SK-N-SH (cell line): Measurements from ENCODE around the gene PAMR1. TPM values are rescaled to one million over a fixed set of nuclear protein-coding genes. Genes with fewer than 3 reads are reported as not detected.

Experiments
- CTCF ChIA-PET: fragments of 300-600, 350-600 bp; formaldehyde crosslinking; extraction: SDS; loops from one replicate; lab custom pipeline; 2021; lab: Yijun Ruan, JAX
- POLR2A ChIA-PET: fragments of 350-600 bp; sonication (Branson Sonifier 250); formaldehyde crosslinking; extraction: SDS; loops from one replicate; lab custom pipeline; 2020; ENCODE audit warnings: antibody characterized with exemption, inconsistent platforms; lab: Yijun Ruan, JAX
- DNase-seq: peaks from one replicate; pipeline ENCODE4 v3.0.0; 2012
- H2AFZ ChIP-seq: fragments of 200-600 bp; sonication (generic); 2 replicates; pipeline ENCODE4 v1.8.1; 2016; ENCODE audit warnings: antibody characterized with exemption, mild to moderate bottlenecking, low read depth
- H3F3A ChIP-seq: fragments of 200-600 bp; sonication (generic); replicated peaks from 2 replicates; pipeline ENCODE3; 2016; ENCODE audit warnings: antibody characterized with exemption, mild to moderate bottlenecking; ENCODE audit not compliant: insufficient read depth
- H3K27ac ChIP-seq, 2 experiments: fragments of 200-500 bp in 1 of 2; fragments of 200-600 bp in 1 of 2; sonication (Bioruptor generic) in 1 of 2; sonication (generic), shearing (Covaris generic) in 1 of 2; 2 replicates each; pipeline versions ENCODE4 v1.5.1 to v1.6.1; 2014 to 2016; ENCODE audit warnings: low read depth in 2 of 2, inconsistent platforms in 1 of 2, low read length in 1 of 2, mild to moderate bottlenecking in 1 of 2, mixed read lengths in 1 of 2
- H3K27me3 ChIP-seq: fragments of 200-600 bp; sonication (generic), shearing (Covaris generic); 2 replicates; pipeline ENCODE4 v1.6.1; 2016; ENCODE audit warnings: mixed run types; ENCODE audit not compliant: insufficient read depth
- H3K36me3 ChIP-seq, 2 experiments: fragments of 200-500 bp in 1 of 2; fragments of 200-600 bp in 1 of 2; sonication (Bioruptor generic) in 1 of 2; sonication (generic) in 1 of 2; replicated peaks in 1 of 2; 2 replicates each; pipeline versions ENCODE3 to v1.5.1; 2014 to 2016; ENCODE audit warnings: low read length in 1 of 2, mild to moderate bottlenecking in 1 of 2; ENCODE audit not compliant: insufficient read depth in 2 of 2, control insufficient read depth in 1 of 2
- H3K4me1 ChIP-seq, 2 experiments: fragments of 200-500 bp in 1 of 2; fragments of 200-600 bp in 1 of 2; sonication (Bioruptor generic) in 1 of 2; sonication (generic), shearing (Covaris generic) in 1 of 2; 2 replicates each; pipeline versions ENCODE4 v1.5.1 to v1.6.1; 2014 to 2016; ENCODE audit warnings: low read depth in 1 of 2, low read length in 1 of 2, mixed run types in 1 of 2; ENCODE audit not compliant: insufficient read depth in 2 of 2, control insufficient read depth in 1 of 2
- H3K4me2 ChIP-seq: fragments of 200-600 bp; sonication (generic), shearing (Covaris generic); 2 replicates; pipeline ENCODE4 v1.6.1; 2017; ENCODE audit warnings: mixed run types
- H3K4me3 ChIP-seq, 2 experiments: fragments of 200-500 bp in 1 of 2; fragments of 200-600 bp in 1 of 2; sonication (Bioruptor generic) in 1 of 2; sonication (generic), shearing (Covaris generic) in 1 of 2; 2 replicates each; pipeline versions ENCODE4 v1.5.1 to v1.8.1; 2014 to 2016; ENCODE audit warnings: low read depth in 2 of 2, inconsistent platforms in 1 of 2, low read length in 1 of 2, mild to moderate bottlenecking in 1 of 2, mixed read lengths in 1 of 2, moderate library complexity in 1 of 2
- H3K79me2 ChIP-seq: fragments of 200-600 bp; sonication (generic); 2 replicates; pipeline ENCODE4 v1.8.1; 2017; ENCODE audit warnings: mild to moderate bottlenecking; ENCODE audit not compliant: insufficient read depth
- H3K9ac ChIP-seq: fragments of 200-600 bp; sonication (generic); 2 replicates; pipeline ENCODE4 v1.6.1; 2017; ENCODE audit warnings: mixed run types
- H3K9me2 ChIP-seq: fragments of 200-600 bp; sonication (generic); 2 replicates; pipeline ENCODE4 v1.6.1; 2017; ENCODE audit warnings: mixed run types
- H3K9me3 ChIP-seq: fragments of 200-600 bp; sonication (generic); 2 replicates; pipeline ENCODE4 v1.6.1; 2017; ENCODE audit warnings: mixed run types, mild to moderate bottlenecking, moderate library complexity
- H4K20me1 ChIP-seq: fragments of 200-600 bp; sonication (generic); 2 replicates; pipeline ENCODE4 v1.6.1; 2017; ENCODE audit warnings: mild to moderate bottlenecking, mixed run types; ENCODE audit not compliant: insufficient read depth
- ELF1 ChIP-seq: IDR thresholded peaks from 2 replicates; pipeline ENCODE4 v1.4.0; 2012
- EP300 ChIP-seq, 2 experiments: IDR thresholded peaks; 2 replicates each; pipeline versions ENCODE4 v1.4.0 to v1.6.1; 2012; ENCODE audit warnings: borderline replicate concordance in 1 of 2, low read depth in 1 of 2, low read length in 1 of 2
- EZH2phosphoT487 ChIP-seq: fragments of 200-600 bp; sonication (generic); IDR thresholded peaks from 2 replicates; pipeline ENCODE4 v1.6.1; 2017; ENCODE audit warnings: low read depth, mixed run types, mild to moderate bottlenecking, antibody characterized with exemption, moderate library complexity, borderline replicate concordance
- FOSL2 ChIP-seq: IDR thresholded peaks from 2 replicates; pipeline ENCODE4 v1.4.0; 2012; ENCODE audit warnings: low read depth, mild to moderate bottlenecking, moderate library complexity, borderline replicate concordance
- FOXM1 ChIP-seq: IDR thresholded peaks from 2 replicates; pipeline ENCODE4 v1.4.0; 2012; ENCODE audit warnings: low read depth, mild to moderate bottlenecking
- GABPA ChIP-seq: IDR thresholded peaks from 2 replicates; pipeline ENCODE4 v1.4.0; 2012; ENCODE audit warnings: low read depth, mild to moderate bottlenecking
- JUND ChIP-seq: IDR thresholded peaks from 2 replicates; pipeline ENCODE4 v1.4.0; 2012
- MAX ChIP-seq: IDR thresholded peaks from 2 replicates; pipeline ENCODE4 v1.4.0; 2012; ENCODE audit warnings: low read depth
- PBX3 ChIP-seq: IDR thresholded peaks from 2 replicates; pipeline ENCODE4; 2012
- POLR2AphosphoS5 ChIP-seq: IDR thresholded peaks from 2 replicates; pipeline ENCODE4 v1.6.1; 2012; ENCODE audit warnings: low read depth, low read length
- RAD21 ChIP-seq: IDR thresholded peaks from 2 replicates; pipeline ENCODE4 v1.6.1; 2012; ENCODE audit warnings: mild to moderate bottlenecking, low read length
- TCF12 ChIP-seq: IDR thresholded peaks from 2 replicates; pipeline ENCODE4 v1.4.0; 2012
- TEAD4 ChIP-seq: IDR thresholded peaks from 2 replicates; pipeline ENCODE4 v1.4.0; 2012; ENCODE audit warnings: mild to moderate bottlenecking, borderline replicate concordance; ENCODE audit not compliant: insufficient read depth
- WGBS: methylation state at CpG from one replicate; pipeline ENCODE4 v1.1.6; 2017; ENCODE audit warnings: low lambda C conversion rate; 5-methylcytosine and 5-hydroxymethylcytosine counted together
- polyA plus RNA-seq, 3 experiments: library from polyadenylated mRNA; depleted of rRNA; stranded (reverse); fragments of >200 nt; gene quantifications; 2 replicates each; pipeline ENCODE4 v1.2.3, GENCODE V29; 2012
- TF ChIP-seq, protein P1 (sequence below): fragments of 150-350 bp; IDR thresholded peaks from 2 replicates; pipeline ENCODE4 v1.6.1; 2017; ENCODE audit warnings: antibody characterized with exemption, low read length, low read depth, borderline replicate concordance
- TF ChIP-seq, protein P2 (sequence below): fragments of 200-600 bp; sonication (generic); IDR thresholded peaks from 2 replicates; pipeline ENCODE4 v1.6.1; 2017; ENCODE audit warnings: antibody characterized with exemption, mild to moderate bottlenecking, moderate library complexity
- TF ChIP-seq, protein P3 (sequence below): IDR thresholded peaks from 2 replicates; pipeline ENCODE4 v1.4.0; 2012; ENCODE audit warnings: low read depth, borderline replicate concordance

Gene PAMR1
- polyA plus RNA-seq, 1 of the 3 experiments (the other 2 are of a cell fraction) = 0.31 TPM

- Histone ChIP-seq H3K36me3 (no peaks in the 10 kb centered on the region), H2AFZ (no peak overlapping the region), H3F3A (no peaks in the 10 kb centered on the region), H3K79me2 (no peaks in the 10 kb centered on the region), H3K9me3 (no peaks in the 10 kb centered on the region), H4K20me1 (no peaks in the 10 kb centered on the region), H3K9me2 (no peaks in the 10 kb centered on the region), H3K27ac (no peak overlapping the region), H3K27me3 (no peaks in the 10 kb centered on the region), H3K4me1 (peaks cover 5 to 28% of the 10 kb centered on the region in 2 experiments; a peak in 2 of 4 replicates), H3K4me2 (no peak overlapping the region), H3K9ac (no peak overlapping the region), H3K4me3 (no peak overlapping the region)
- DNase-seq = no peak
- ChIA-PET POLR2A (no interaction called here), CTCF (interaction anchor here (0.6 to 10.6 kb wide), 6 partner anchors 16 to 1029 kb away, joined by 3 to 92 read pairs (median 31); no protein-coding TSS in a partner anchor)
- no peak for TF ChIP-seq EP300 (IDR thresholded peaks at IDR 0.05; ENCODE audit: borderline replicate concordance in 1 of 2, low read depth in 1 of 2, low read length in 1 of 2)
- no peak for TF ChIP-seq MAX
- TF ChIP-seq, protein P1, sequence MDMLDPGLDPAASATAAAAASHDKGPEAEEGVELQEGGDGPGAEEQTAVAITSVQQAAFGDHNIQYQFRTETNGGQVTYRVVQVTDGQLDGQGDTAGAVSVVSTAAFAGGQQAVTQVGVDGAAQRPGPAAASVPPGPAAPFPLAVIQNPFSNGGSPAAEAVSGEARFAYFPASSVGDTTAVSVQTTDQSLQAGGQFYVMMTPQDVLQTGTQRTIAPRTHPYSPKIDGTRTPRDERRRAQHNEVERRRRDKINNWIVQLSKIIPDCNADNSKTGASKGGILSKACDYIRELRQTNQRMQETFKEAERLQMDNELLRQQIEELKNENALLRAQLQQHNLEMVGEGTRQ = no peak
- 80% methylated on average over 5 of the region's 5 CpGs for WGBS
Measured at GRCh38 chr11:35394941-35395340, 130.5 kb downstream of the PAMR1 start.

GRCh38 chr11:35393098-35393497 lies 132.3 kb downstream of the PAMR1 start:
- CTCF ChIA-PET = interaction anchor here (0.6 to 10.6 kb wide), 20 partner anchors 11 to 878 kb away, joined by 3 to 92 read pairs (median 6); no protein-coding TSS in a partner anchor
- H3K36me3 ChIP-seq = no peaks in the 10 kb centered on the region
- no peaks in the 10 kb centered on the region for H4K20me1 ChIP-seq
- TF ChIP-seq GABPA (no peak), TEAD4 (no peak), ELF1 (no peak), JUND (no peak), FOSL2 (no peak), POLR2AphosphoS5 (no peak), PBX3 (no peak), RAD21 (no peak), EZH2phosphoT487 (no peak), TCF12 (no peak), EP300 (IDR thresholded peaks at IDR 0.05; ENCODE audit: borderline replicate concordance in 1 of 2, low read depth in 1 of 2, low read length in 1 of 2) (no peak), FOXM1 (no peak)
- TF ChIP-seq, protein P2, sequence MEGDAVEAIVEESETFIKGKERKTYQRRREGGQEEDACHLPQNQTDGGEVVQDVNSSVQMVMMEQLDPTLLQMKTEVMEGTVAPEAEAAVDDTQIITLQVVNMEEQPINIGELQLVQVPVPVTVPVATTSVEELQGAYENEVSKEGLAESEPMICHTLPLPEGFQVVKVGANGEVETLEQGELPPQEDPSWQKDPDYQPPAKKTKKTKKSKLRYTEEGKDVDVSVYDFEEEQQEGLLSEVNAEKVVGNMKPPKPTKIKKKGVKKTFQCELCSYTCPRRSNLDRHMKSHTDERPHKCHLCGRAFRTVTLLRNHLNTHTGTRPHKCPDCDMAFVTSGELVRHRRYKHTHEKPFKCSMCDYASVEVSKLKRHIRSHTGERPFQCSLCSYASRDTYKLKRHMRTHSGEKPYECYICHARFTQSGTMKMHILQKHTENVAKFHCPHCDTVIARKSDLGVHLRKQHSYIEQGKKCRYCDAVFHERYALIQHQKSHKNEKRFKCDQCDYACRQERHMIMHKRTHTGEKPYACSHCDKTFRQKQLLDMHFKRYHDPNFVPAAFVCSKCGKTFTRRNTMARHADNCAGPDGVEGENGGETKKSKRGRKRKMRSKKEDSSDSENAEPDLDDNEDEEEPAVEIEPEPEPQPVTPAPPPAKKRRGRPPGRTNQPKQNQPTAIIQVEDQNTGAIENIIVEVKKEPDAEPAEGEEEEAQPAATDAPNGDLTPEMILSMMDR = no peak
- TF ChIP-seq, protein P3, sequence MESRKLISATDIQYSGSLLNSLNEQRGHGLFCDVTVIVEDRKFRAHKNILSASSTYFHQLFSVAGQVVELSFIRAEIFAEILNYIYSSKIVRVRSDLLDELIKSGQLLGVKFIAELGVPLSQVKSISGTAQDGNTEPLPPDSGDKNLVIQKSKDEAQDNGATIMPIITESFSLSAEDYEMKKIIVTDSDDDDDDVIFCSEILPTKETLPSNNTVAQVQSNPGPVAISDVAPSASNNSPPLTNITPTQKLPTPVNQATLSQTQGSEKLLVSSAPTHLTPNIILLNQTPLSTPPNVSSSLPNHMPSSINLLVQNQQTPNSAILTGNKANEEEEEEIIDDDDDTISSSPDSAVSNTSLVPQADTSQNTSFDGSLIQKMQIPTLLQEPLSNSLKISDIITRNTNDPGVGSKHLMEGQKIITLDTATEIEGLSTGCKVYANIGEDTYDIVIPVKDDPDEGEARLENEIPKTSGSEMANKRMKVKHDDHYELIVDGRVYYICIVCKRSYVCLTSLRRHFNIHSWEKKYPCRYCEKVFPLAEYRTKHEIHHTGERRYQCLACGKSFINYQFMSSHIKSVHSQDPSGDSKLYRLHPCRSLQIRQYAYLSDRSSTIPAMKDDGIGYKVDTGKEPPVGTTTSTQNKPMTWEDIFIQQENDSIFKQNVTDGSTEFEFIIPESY = no peak
- H3K9ac ChIP-seq = no peak overlapping the region
- H3K27me3 ChIP-seq = no peaks in the 10 kb centered on the region
- H3K4me3 ChIP-seq = no peak overlapping the region
- WGBS = 56% methylated on average over 2 of the region's 4 CpGs
- H3K9me2 ChIP-seq = no peaks in the 10 kb centered on the region
- no peaks in the 10 kb centered on the region for H3K9me3 ChIP-seq
- no peak overlapping the region for H3K4me2 ChIP-seq
- no peak overlapping the region for H3K27ac ChIP-seq
- peaks cover 5 to 28% of the 10 kb centered on the region in 2 experiments; a peak in 2 of 4 replicates for H3K4me1 ChIP-seq
- no peak overlapping the region for H2AFZ ChIP-seq
- DNase-seq = peak; percentile 42
- no peaks in the 10 kb centered on the region for H3K79me2 ChIP-seq
- POLR2A ChIA-PET = no interaction called here
- no peaks in the 10 kb centered on the region for H3F3A ChIP-seq
